GM21723 (cell line): ENCODE results near the gene SLC23A2.

Experiments used
- ATAC-seq: cut with Tn5 transposase; IDR thresholded peaks from one replicate; pipeline ENCODE4 v1.9.1; 2021; ENCODE audit warnings: mild to moderate bottlenecking, moderate library complexity; ENCODE audit not compliant: unreplicated experiment

The SLC23A2 gene

DNA sequence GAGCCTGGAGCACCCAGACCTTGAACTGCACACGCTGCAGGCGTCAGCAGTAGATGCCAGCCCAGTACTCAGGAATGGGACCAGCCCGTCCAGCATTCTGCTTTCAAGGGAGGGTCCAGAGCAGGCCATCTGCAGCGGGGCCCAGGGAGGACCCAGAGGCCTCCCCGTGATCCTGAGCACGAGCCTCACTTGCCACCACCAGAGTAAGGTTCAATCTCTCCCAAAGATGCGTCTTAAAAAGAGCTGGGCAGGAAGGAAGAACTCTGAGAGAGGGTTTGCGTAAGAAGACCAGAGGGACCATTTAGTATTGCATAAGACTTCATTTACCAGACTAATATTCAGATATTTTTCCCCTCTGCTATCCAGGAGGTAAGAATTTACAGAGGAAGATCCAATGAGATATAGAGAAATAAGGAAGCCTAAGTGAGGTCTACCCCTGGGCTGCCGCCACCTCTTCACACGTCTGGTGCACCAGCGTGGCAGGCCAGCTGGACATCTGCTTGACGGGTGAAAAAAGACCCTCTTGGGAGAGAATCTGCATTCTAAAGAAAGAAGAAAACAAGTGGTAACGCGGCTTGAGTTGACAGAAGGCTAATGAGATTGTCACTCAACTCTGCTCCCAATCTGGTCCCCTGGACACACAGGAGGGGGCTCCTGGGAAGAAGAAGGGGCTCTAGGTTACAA, 172.3 kb downstream of the SLC23A2 start:
- ATAC-seq: no peak

DNA sequence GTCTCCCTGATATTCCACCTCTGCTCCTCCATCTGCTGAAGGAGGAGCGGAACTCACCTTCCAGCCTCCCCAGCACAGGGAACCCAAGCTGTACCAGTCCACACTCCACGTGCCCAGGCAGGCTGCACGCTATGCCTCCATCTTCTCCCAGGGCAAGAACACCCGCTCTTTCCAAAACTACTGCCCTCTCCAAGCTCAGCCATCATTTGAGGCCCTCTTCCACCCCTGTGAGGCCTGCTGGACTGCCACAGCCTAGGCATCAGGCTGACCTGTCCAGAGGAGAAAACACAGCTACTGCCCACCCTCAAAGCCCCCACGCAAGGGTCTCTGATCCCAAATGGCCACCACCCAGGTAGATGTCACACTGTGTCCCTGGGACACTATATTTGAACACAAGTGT, 179.7 kb downstream of the SLC23A2 start:
- ATAC-seq: no peak

DNA sequence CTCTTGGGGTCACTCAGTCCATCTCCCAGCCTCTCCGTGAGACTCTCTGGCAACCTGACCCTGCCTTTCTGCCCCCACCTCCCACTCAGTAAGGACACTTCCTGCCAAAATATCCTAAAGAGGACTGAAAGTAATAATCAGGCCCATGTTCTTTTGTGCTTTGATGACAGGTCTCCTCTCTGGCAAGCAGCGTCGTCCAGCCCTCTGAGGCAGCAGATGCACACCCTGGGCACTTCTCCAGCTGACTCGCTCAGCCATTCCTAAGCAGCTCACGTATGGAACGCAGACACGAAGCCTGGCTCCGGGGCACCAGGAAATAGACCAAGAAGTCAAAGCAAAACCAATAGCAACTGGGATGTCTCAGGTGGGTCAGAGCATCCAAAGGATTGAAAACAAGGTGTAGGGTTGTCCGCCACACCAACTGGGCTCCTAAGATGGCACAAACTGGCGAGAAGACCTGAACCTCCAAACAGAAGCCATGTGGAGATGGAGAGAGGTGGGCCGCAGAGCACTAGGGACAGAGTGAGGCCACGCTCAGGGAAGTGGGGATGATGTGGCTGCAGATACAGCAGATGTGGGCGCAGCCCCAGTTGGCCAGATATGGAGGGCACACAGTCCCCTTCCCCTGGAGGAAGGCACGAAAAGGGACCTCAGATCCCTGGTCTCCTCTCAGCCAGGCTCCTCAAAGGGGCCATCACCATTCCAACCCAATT, 180.3 kb downstream of the SLC23A2 start:
- ATAC-seq: no peak

DNA sequence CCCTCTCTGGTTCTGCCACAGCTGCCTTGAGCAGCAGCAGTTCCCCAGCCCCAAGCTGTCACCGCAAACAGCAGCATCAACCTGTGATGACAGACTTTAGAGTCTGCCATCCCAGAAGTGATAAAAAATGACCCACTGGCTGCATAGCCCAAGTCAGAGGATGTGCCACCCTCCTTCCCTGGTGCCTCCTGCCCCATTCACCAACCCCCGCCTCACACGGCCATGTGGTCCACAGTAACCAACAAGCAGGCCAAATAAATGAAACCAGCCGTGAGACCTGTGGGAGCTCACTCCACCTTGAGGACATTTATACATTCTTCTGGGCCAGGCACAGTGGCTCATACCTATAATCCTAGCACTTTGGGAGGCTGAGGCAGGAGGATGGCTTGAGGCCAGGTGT, 181.4 kb downstream of the SLC23A2 start:
- no peak for ATAC-seq

DNA sequence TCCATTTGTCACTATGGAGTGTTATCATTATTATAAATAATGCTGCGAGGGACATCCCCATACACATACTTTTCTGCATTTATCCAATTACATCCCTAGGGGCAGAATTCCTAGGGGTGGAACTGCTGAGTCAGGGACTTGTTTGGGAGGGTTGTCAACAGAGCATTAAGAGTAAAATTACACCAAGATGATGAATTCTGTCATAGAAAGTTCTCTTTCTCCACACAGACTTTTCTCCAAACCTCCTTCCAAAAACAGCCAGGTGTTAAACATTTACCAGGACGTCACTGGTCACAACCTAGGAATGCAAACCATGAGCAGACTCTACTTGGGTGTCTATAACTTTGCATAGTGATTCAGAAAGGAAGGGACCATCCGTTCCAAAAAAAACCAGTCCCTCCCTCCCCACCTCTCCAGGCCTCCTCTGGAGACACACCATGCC, 184.1 kb downstream of the SLC23A2 start:
- no peak for ATAC-seq

DNA sequence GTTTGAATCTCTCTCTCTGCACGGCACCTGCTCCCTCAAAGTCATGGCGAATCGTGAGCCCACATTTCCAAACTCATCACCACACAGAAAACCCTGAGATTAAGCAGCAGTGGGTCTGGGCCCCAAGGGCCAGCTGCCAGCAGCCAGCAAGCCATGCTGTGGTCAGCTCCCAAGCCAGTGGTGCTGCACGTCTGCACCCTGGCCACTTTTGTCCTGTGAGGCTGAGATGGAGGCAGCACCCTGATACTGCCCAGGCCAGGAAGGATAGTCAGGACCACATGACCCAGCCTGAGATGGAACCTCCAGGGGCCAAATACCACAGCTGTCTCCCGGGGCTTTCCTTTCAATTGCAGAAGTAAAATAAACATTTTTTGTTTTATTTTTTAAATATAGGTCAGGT, 185.7 kb downstream of the SLC23A2 start:
- no peak for ATAC-seq

DNA sequence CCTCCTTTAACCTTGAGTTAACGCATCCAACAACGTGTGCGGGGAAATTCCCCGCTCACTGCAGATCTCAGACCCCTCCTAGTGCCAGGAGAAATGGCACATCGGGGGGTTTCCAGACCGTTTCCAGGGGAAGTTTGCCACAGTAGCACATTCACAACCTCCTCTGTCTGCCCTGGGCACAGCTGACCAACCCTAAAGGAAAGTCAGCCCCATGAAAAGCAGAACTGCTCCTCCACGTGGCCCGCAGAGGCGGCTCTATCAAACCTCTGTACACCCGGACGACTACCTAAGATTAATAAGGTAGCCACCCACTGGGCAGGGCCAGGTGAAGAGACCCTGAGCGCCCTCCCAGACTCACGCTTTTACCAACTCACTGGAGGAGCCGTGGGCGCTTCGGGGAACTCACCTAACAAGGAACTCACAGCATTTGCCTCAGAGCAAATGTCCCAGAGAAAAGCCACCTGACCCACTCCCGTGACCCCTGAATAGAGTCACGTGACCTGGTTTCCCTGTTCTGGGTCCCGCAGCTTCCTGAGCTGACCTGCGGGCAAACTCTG, 186.5 kb downstream of the SLC23A2 start:
- ATAC-seq: peak; percentile 47

DNA sequence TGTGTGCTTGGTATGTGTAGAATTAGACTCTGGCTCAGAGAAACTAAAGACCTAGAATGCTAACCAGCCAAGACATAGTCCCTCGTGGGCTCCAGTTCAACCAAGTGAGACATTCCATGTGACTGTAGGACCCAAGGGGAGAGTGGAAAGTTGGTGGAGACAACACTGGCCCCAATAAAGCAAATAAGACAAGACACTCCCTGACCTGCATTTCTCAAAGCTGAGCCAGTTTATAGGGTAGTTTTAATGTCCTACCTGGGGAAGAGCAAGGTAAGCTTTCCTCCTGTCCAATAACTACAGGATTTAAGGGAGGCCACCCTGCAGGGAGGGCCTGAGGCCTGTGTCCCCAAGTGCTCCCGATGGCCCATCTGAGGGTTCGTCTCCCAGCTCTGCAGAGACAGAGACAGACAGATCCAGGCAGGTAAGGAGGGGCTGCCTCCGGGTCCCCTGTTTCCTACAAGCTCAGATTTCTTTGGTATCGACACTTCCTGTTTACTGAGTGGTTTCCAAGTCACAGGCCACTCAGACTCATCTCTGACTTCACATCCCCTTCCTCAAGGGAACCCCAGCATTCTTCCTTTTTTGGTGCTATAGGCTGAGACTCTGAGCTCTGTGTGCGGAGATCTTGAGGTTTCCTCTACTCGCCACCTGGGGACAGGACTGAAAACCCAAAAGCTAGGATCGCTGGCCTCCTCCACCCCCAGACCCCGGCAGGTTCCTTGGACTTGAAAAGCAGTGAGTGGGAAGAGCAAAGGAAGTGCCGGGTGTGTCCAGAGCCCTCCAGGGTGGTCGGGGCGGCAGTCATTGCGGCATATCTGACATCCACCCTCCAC, 187.2 kb downstream of the SLC23A2 start:
- peak; percentile 49 for ATAC-seq

DNA sequence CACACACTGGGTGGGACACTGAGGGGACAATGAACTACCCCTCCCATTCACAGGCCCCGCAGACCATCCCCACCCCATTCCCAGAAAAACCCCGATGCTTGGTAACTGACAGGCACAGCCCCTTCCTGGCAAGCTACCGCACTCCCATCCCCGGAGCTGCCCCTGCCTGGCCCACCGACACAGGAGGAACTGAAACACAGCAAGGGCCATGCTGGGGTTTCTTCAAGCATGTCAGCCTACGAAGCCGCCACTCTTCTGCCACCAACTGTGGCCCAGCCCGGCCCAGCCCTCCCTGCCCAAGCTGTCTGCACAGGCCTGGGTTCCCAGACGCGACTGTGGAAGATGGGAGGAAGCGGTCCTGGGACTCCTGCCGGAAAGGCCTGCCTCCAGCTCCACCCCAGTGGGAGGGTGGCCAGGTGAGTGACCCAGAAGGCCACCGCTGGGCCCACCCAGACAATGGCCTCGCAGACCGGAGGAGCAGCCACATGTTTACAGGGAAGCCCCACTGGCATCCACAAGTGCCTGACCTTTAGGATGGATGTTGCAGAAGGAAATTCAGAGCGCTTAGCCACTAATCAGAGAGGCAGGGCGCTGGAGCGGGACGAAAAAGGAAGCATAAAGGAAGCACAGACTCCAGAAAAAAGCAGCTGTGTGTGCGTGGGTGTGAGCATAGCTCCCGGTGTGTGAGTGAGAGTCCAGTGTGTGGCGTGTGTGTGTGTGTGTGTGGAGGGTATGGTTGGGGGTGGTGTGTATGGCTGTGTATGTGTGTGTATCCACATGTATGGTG, 188.0 kb downstream of the SLC23A2 start:
- peak; percentile 36 for ATAC-seq

DNA sequence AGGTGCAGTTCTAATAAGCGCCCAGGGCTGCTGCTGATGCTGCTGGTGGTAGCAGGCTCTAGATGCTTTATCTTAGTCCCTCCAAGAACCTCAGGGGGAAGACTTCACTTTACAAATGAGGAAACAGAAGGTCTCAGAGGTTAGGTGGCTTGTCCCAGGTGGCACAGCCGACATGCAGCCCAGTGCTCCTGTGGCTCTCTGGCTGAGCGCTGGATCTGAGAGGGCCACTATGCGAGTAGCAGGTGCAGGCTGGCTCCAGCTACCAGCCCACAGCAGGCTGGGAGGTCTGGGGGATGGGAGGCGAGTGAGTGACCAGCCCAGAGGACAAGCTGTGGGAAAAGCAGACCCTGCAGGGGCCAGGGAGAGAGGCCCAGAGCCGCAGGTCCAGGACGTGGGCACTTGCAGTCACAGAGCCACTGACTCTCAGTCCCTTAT, 188.7 kb downstream of the SLC23A2 start:
- ATAC-seq: peak; percentile 14

DNA sequence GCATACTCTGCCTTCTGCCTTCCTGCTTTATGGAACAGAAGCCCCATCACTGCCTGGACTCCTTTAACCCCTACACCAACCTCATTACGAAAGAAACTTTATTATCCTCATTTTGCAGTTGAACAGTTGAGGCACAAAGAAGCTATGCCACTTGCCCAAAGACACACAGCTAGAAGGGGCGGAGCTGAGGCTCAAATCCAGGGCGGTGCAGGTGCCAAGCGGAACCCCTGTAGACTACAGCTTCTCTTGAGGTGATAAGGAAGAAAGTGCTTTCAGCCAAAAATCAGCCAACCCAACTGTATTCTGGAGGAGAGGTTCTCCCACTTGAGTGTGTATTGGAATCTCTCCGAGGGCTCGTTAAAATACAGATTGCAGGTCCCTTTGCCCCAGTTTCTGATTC, 189.1 kb downstream of the SLC23A2 start:
- ATAC-seq: no peak

DNA sequence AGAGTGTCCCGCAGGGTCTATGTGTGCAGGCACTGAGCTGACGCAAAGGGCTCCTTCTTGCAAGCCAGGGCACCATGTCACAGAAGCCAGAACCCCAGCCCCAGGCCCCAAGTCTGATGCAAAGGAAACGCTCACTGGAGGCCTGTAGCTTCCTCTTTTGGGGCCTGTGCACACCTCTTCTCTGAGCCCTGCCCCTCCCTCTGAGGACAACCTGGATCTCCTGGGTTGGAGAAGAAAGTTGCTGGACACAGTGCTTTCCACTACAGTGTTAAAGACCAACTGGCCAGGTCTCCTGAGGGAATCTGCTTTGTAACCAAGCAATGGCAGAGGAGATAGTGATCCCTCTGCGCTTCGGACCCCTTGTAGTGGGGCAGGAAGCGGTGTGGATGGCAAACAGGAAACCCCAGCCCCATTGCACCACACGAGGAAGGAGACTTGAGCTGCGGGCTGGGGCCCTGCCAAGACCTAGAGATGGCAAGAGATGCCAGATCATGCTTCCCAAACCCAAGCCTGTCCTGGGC, 189.6 kb downstream of the SLC23A2 start:
- ATAC-seq: no peak

DNA sequence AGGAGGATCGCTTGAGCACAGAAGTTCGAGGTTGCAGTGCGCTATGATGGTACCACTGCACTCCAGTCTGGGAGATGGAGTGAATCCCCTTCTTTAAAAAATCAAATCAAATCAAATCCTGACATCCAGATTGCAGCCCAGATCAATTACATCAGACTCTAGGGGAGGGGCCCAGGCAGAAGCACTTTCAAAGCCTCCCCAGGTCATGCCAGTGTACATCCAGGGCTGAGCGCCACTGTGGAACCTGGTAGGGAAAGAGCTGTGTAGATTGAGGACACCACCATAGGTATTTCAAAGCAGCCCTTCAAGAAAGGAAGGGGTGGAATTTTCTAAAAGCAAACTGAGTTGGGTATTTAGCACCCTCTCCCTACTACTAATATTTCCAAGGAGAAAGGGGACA, 190.1 kb downstream of the SLC23A2 start:
- no peak for ATAC-seq

DNA sequence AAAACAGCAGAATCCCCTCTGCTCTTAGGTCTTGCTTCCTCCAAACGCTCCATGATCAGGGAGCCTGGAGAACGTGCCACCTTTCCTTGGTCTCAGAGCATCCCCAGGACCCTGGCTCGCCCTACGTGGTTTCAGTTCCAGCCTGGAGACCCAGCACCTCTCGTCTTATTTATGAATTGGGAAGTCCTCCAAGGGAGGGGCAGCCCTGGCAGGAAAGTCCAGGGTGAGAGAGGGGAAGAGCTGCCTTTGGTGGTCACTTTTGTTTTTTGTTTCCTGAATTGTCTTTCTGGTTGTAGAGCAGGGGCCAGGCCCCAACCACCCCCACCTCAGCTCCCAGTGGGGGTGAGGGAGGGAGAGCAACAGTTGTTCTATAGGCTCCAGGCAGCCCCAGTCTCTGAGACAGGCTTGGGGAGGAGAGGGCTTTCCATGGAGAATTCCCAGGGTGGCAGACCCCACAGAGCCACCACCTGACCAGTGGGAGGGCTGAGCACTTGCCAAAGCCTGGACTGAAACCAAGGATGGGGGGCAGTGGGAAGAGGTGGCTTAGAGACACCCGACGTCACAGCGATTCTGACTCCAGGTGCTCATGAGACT, 190.8 kb downstream of the SLC23A2 start:
- ATAC-seq: no peak

DNA sequence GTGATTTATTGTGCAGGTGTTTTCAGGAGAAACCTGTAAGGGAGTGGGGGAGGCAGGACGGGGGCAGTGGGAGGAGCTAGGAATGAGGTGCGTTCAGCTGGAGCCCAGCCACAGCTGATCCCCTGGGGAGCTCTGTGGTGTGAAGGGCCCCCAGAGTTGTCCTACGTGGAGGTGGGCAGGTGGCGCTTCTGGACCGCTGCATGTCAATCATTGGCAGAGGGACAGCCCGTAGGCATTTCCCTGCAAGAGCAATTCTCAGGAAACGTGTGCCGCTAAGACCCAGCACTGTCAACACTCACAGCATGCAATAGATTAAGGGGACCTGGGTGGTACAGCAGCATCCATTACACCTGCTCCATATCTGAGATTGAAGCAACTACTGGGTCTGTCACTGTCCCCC, 191.6 kb downstream of the SLC23A2 start:
- ATAC-seq: no peak

DNA sequence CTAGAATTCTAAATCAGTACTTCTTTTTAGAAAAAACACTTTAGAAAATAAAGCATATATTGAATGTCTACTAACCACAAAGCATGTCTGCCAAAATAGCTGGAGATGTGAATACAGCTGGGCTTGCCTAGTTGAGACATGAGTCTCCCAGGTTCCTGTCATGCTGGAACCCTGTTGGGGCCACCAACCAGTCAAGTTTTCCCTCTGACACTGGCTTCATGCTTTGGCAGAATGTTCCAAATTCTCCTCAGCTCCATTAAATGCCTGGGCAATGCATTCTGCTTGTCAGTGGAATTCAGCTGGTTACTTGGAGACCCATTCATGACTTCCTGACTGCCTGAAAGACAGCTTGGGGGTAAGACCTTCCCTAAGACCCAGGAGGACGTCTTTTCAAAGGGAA, 192.4 kb downstream of the SLC23A2 start:
- no peak for ATAC-seq

DNA sequence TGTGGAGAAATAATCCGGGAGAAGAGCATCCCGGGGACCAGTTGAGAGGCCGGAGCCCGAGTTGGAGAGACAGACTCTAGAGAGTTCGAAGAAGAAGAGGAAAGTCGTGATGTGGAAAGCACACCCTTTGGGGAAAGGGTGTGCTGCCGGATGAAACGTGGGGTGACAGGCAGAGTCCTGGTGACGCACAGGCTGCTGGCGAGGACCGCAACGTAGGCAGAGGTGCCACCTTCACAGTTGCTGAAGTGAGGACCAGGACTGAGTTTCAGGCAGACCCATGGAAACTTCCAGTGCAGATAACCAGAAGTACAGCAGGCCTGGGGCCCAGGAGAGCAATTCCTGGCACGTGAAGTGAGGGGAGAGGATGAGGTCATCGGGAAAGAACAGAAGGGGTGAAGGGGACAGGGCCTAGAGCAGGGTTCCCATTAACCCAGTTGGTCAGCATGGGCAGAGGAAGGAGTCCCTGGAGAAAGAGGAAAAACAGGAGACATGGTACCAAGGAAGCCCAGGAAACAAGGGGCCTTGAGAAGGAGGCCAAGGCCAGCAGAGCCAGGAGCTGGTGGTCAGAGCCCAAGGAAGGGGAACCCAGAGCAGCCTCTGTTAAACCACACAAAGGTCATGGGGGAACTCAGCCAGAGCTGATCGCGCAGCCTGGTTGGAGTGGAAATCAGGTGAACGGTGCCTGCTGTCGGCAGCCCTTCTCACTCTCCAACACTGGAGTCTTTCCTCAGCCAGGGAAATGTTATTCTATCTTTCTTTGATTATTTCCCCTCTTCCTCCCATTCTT, 195.5 kb downstream of the SLC23A2 start:
- ATAC-seq: no peak

DNA sequence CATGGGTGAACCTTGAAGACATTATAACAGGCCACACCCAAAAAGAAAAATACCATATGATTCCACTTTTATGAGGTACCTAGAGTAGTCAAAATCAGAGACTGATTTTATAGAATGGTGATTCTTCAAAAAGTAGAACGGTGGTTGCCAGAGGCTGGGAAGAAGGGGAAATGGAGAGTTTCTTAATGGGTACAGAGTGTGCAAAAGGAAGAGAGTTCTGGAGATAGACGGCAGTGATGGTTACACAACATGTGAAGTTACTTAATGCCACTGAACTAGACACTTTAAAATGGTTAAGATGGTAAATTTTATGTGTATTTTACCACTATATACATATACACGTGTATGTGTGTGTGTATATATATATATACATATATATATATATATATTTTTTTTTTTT, 198.8 kb downstream of the SLC23A2 start:
- ATAC-seq: no peak
